ENCODE measurements around the gene SIRPB1. TPM values are rescaled to one million over a fixed set of nuclear protein-coding genes. Genes with fewer than 3 reads are reported as not detected.

Gene SIRPB1
- 1.3 TPM for total RNA-seq

GRCh38 chr20:1619861-1620444 is at the start of gene SIRPB1:
TSS of gene SIRPB1 (minus strand) at chr20:1620009. CDS start at chr20:1619944, 65 bp downstream.

GRCh38 chr20:1657556-1658334 is 37.9 kb upstream of the SIRPB1 start, which contains the start of gene SIRPG:
TSS of gene SIRPG (minus strand) at chr20:1657779. CDS start at chr20:1657714, 65 bp downstream.

Small RNA genes within 50 kb of the gene (small RNA-seq; reads per million reads assigned to genes)
- gene RN7SL561P (ENCODE audit: low replicate concordance), result not detected

Other genes starting within 250 kb of the SIRPB1 start
- gene FKBP1A, start 227.0 kb downstream of the SIRPB1 start, total RNA-seq, result 101 TPM
- gene NSFL1C, start 153.2 kb downstream of the SIRPB1 start, total RNA-seq, result 45.7 TPM
- 1.3 TPM for gene SIRPB2, start 128.6 kb downstream of the SIRPB1 start, total RNA-seq
- not detected for gene SIRPD, start 62.3 kb downstream of the SIRPB1 start, total RNA-seq
- not detected for gene SIRPG, start 37.8 kb upstream of the SIRPB1 start, total RNA-seq